ENCODE measurements around the gene RTKN.

GRCh38 chr2:74486141-74486540 is 44.4 kb upstream of the RTKN start:
- TF ChIP-seq CTCF (IDR thresholded peaks at IDR 0.05) (no peak), POLR2A (IDR thresholded peaks at IDR 0.05) (no peak)
